NCI-H2107 treated with DMSO at 0.1 percent for 48 hours (cell line): ENCODE measurements around the gene PIP5KL1.

ENCODE experiments used
- DNase-seq: peaks from one replicate; lab custom pipeline; 2025; ENCODE audit not compliant: unreplicated experiment; lab: John Stamatoyannopoulos, UW

The PIP5KL1 gene

DNA sequence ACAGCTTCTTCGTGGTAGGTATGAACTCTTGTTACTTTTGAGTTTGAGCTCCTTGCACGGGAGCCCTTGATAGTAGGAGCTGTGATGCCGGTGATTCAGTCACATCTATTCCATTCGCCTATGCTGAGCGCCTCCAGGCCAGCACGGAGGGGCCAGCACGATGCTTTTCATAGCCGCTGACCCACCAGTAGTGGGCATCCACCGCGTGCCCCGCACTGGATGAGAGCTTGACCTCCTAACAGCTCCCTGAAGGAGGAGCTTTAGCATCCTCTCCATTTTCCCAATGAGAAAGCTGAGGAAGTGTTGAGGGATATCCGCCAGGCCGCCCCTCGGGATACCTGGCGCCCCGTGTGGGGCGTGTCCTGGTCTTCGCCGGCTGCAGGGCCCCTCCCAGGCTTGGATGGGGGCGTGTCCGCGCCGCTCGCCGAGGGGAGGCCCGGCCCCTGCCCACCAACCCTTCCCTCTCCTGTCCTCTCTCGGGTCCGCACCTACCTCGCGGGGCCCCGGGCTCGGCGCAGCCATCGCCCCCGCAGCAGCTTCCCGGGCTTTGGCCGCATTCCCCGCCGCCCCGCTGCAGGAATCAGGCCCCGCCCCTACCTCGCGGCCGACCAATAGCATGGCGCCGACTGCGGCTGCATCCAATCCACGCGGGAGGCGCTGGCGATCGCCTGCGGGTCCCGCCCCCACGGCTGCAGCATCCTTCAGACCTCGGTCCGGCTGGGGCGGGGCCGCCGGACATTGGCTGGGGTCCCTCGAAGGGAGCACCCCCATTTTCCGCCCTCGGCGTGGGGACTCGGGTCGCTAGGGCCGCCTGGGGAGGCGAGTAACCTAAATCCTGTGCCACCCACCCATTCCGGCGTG is at the start of gene PIP5KL1:
Gene PIP5KL1, minus strand, starts transcription at position 547 of the 861 bp plus-strand sequence. Its CDS starts 25 bp downstream, at position 522.
- DNase-seq, result no peak

DNA sequence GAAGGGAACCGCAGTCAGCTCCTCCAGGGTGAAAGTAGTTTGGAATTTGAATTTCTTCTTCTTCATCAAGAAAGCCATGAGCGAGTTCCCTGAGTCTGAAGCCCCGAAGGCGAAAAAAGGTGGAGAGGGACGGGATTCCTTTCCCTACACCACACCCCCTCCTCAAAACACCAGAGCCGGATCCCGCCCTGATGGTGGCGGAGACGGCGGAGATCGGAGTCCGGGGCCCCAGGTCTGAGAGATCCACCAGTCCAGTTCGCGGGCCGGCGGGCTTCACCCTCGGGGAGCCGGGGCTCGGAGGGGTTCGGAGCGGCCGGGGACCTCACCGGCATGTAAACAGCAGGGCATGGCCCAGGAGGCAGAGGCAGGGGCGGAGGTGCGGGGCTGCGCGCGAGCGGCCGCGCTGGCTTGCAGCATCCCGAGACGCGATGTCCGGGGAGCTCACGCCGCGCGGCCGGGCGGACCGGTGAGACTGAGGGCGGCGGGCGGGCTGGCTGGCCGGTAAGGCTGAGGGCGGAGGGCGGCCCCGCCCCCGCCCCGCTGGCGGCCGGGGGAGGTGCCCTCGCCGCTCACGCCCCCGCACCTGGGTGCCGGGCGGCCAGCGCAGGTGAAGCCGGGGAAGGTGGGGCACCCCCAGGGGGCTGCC is 49.6 kb upstream of the PIP5KL1 start:
- no peak for DNase-seq

GRCh38 chr9:127979333-127980059 is 48.9 kb upstream of the PIP5KL1 start:
- DNase-seq, result peak; percentile 26

DNA sequence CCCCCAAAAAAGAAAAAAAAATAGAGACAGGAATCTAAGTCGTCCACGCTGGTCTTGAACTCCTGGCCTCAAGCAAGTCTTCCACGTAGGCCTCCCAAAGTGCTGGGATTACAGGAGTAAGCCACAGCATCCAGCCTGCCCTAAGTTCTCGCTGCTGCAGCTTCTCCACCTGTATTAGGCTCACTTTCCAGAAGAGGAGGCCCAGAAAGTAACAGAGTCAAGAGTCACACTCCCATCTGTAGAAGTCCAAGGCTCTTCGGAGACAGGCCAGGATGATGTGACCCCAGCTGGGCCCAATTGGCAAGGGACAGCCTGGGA is 48.4 kb upstream of the PIP5KL1 start:
- DNase-seq, result no peak

DNA sequence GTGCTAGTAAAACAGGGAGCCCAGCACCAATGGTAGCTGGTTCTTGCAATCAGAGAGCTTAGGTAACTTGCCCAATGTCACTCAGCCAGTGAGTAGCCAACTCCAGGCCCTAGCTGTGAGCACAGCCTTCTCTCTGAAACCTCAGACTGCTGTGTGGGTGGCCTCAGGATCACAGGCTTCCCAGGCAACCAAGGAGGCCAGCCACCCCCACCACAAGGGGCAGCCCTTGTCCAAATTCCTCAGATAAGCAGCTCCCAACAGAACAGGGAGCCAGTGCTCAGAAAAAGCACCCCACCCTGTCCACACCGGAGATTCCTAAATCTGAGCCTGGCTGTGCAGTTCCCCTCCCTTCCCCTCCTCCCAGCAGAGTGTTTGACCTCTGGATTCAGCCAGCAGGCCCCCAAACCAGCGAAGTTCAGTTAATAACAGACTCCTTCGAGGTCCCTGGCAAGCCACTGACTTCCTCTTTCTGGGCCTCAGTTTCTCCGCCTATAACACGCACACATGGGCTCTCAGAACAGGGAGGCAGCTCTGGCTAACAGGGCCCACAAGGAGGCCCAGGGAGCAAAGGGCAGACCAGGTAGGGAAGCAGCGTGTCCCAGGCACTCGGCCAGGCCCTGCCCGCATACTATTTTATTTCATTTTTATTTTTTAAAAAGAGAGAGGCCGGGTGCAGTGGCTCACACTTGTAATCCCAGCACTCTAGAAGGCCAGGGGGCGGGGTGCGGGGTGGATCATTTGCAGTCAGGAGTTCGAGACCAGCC is 47.5 kb upstream of the PIP5KL1 start:
- no peak for DNase-seq

DNA sequence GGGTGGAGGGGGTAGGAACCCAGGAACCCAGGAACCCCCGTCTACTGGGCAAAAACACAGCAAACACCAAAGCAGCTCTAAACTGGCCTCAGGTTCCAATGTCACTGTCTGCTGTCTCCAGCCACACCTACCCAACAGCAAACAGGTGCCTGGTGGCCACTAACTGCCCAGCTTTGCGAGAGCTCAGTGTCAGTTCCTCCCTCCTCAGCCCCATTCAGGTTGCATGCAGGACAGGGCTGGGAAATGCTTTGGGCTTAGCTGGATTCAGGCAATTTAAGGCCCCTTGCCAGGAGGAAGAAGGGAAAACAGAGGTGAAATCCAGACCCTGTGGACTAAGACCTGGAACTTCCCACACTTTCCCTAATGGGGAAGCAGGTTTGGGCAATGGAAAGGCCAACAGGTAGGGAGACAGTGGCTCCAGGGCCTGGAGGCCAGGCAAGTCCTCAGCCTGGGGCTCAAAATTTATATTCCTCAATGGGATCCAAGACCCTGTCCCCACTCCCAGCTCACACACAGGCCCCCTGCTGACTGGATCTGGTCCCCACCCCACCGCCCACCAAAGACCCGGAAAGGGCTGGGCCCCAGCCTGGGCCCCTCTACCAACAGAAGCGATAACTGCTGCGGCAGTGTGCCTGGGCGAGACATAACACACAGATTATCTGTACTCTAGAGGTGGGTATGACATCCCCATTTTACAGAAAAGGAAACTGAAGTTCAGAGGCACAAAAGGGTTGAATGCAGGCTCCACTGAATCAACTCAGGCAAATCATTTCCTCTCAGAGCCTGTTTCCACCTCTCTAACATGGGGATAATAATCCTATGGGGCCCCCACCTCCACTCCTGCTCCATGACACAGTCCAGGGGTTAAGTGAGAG is 46.7 kb upstream of the PIP5KL1 start:
- peak; percentile 14 for DNase-seq

DNA sequence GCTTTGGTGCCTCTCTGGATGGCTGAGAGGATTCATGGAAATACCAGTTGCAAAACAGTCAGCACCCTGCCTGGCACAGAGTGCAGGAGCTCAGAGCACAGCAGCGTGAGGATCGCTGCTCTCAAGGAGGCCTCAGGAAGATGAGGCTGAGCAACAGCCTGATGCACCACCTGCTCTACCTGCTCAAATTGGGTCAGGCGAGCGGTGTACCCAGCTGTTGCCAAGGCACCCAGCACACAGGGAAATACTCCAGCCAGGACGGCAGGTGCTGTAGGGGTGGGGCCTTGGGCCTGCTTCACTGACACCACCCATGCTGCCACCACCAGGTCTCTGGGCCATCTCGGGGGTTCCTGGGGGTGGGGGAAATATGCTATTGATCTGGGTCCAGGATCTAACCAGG is 45.9 kb upstream of the PIP5KL1 start:
- peak; percentile 60 for DNase-seq

GRCh38 chr9:127975376-127976315 is 45.1 kb upstream of the PIP5KL1 start:
- no peak for DNase-seq

GRCh38 chr9:127974769-127975261 is 44.2 kb upstream of the PIP5KL1 start:
- DNase-seq, result no peak

DNA sequence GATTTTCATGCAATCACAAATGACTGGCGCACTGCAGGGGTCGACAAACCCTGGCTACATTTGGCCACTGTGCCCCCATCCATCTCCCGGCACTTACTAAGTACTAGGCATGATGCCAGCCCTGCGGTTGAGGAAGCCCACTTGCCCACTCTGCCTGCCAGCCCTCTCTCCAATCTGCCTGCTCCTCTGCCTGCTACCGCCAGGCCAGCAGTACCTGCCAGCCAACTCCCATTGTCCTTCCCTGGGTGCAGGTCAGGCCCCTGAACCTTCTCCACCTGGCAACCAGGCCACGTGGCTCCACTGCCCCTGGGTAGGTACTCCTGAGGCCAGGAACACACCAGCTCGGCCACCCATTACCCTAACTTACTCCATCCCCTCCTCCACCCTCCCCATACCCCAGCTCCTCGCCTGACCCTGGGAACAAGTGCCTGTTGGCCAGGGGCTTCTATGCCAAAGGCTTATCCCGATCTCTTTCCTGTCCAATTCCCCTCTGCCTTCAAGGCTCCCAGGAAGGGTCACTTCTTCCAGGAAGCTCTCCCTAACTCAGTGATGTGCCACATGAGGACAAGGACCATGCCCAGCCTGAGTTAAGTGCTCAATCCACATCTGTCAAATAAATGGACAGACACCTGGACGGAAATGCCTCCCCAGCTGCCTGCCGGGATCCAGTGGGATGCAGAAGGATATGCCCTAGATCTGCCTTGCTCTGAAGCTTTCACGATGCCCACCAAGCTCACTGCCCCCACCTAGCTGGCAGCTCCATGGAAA is 43.6 kb upstream of the PIP5KL1 start:
- no peak for DNase-seq

- no peak for DNase-seq
These were observed 42.8 kb upstream of the PIP5KL1 start for GRCh38 chr9:127973169-127974000.

GRCh38 chr9:127972236-127972871 is 41.8 kb upstream of the PIP5KL1 start:
- no peak for DNase-seq

DNA sequence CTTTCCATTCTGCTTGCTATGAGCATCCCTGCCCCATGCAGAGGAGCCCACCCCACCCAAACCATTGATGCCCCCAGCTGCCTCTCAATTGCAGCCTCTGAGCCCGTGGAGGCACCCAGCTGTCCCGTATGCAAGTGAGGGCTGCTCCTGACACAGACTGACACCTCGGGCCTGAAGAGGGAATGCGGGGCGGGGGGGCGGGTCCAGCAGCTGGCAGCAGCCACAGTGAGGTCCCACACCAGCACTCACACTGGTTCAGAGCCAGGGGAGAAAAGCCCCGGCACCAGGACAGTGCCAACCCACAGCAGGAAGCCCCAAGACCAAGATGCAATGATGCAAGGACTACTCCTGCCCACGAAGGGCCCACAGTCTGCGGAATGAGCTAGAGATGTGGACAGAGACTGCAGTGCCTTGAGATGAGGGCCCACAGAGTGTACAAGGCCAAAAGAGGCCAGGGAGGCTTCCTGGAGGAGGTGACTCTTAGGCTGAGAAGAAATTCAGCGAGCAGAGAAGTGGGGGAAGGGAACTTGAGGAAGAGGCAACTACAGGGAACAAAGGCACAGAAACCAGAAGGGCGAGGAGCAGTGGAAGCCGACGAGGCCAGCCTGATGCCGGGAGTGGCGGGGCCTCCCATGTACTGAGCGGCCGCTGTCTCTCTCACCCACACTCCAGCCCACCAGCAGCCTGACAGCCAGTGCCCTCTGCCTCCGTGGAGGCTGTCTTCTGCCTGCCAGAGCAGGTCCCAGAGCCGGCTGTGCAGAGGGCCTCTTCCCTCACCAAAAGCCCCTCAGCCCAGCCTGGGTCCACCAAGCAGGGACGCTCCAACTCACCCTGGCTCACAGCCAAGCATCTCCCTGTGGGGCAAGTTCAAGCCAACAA is 41.0 kb upstream of the PIP5KL1 start:
- no peak for DNase-seq

GRCh38 chr9:127970401-127971313 is 40.1 kb upstream of the PIP5KL1 start:
- DNase-seq, result peak; percentile 92
